HepG2 (cell line): Measurements from ENCODE around the gene PEX14.

ENCODE experiments used
- CEBPZ ChIP-seq: IDR thresholded peaks from 2 replicates; pipeline ENCODE4 v1.6.1; 2012; ENCODE audit warnings: low read length, improper control_type of control experiment
- CTCF ChIP-seq: sonication (generic); formaldehyde crosslinking; IDR thresholded peaks from 2 replicates; pipeline ENCODE4 v1.5.0; 2020; ENCODE audit warnings: mild to moderate bottlenecking, missing genetic modification reagents, moderate library complexity
- FOXA1 ChIP-seq, 2 experiments: fragments of 450-650 bp in 1 of 2; sonication (generic) in 1 of 2; formaldehyde crosslinking in 1 of 2; IDR thresholded peaks; 2 replicates each; pipeline versions ENCODE4 v1.4.0 to v1.6.1; 2016 to 2020; ENCODE audit warnings: missing genetic modification reagents in 1 of 2
- HCFC1 ChIP-seq: fragments of 150-350 bp; IDR thresholded peaks from 2 replicates; pipeline ENCODE4 v1.6.1; 2014; ENCODE audit warnings: low read depth, low read length
- HDAC1 ChIP-seq: sonication (generic); formaldehyde crosslinking; IDR thresholded peaks from 2 replicates; pipeline ENCODE4 v1.5.1; 2020; ENCODE audit warnings: mild to moderate bottlenecking, missing genetic modification reagents
- KLF6 ChIP-seq: IDR thresholded peaks from 2 replicates; pipeline ENCODE4 v1.8.0; 2016; ENCODE audit warnings: missing biosample characterization, missing genetic modification reagents
- MYC ChIP-seq: sonication (generic); formaldehyde crosslinking; IDR thresholded peaks from 2 replicates; pipeline ENCODE4 v1.9.0; 2021; ENCODE audit warnings: missing genetic modification reagents, borderline replicate concordance
- POLR2A ChIP-seq, 2 experiments: IDR thresholded peaks; 2 replicates each; pipeline ENCODE4 v1.6.1; 2011; ENCODE audit warnings: low read depth in 2 of 2, low read length in 2 of 2, mild to moderate bottlenecking in 1 of 2, moderate library complexity in 1 of 2; ENCODE audit not compliant: insufficient read depth in 1 of 2
- REL ChIP-seq: sonication (generic); formaldehyde crosslinking; conservative IDR thresholded peaks from 2 replicates; pipeline ENCODE4 v1.8.0; 2022; ENCODE audit warnings: mild to moderate bottlenecking, missing genetic modification reagents, moderate library complexity
- ZC3H4 ChIP-seq: sonication (generic); formaldehyde crosslinking; IDR thresholded peaks from 2 replicates; pipeline ENCODE4 v1.4.0; 2020; ENCODE audit warnings: missing genetic modification reagents, borderline replicate concordance
- ZNF256 ChIP-seq: sonication (generic); formaldehyde crosslinking; conservative IDR thresholded peaks from 2 replicates; pipeline ENCODE4 v1.4.0; 2020; ENCODE audit warnings: missing genetic modification reagents
- ZNF274 ChIP-seq: sonication (generic); formaldehyde crosslinking; IDR thresholded peaks from 2 replicates; pipeline ENCODE4 v1.5.1; 2020; ENCODE audit warnings: mild to moderate bottlenecking, missing genetic modification reagents
- ZNF570 ChIP-seq: sonication (generic); formaldehyde crosslinking; IDR thresholded peaks from 2 replicates; pipeline ENCODE4 v1.4.0; 2020; ENCODE audit warnings: mild to moderate bottlenecking, missing genetic modification reagents, borderline replicate concordance
- ZNF713 ChIP-seq: sonication (generic); formaldehyde crosslinking; IDR thresholded peaks from 2 replicates; pipeline ENCODE4 v1.4.0; 2020; ENCODE audit warnings: mild to moderate bottlenecking, missing genetic modification reagents

- TF ChIP-seq FOXA1 (IDR thresholded peaks at IDR 0.05) (no peak), FOXA1 (CRISPR knock-in tag; IDR thresholded peaks at IDR 0.05) (no peak), HCFC1 (no peak), ZNF713 (CRISPR knock-in tag) (no peak), KLF6 (CRISPR knock-in tag) (no peak), REL (CRISPR knock-in tag) (no peak), CEBPZ (no peak), ZNF570 (CRISPR knock-in tag) (no peak), POLR2A (IDR thresholded peaks at IDR 0.05; ENCODE audit: insufficient read depth in 1 of 2, low read depth in 2 of 2, low read length in 2 of 2) (no peak), ZC3H4 (CRISPR knock-in tag) (no peak), CTCF (CRISPR knock-in tag) (no peak), HDAC1 (CRISPR knock-in tag) (no peak), MYC (CRISPR knock-in tag) (no peak), ZNF274 (CRISPR knock-in tag) (no peak), ZNF256 (CRISPR knock-in tag) (no peak)
Measured at GRCh38 chr1:10637834-10638558, 163.2 kb downstream of the PEX14 start.
